ENCODE data around the gene TMCO5A. TPM values are rescaled to one million over a fixed set of nuclear protein-coding genes. Genes with fewer than 3 reads are reported as not detected.

Gene TMCO5A
- total and polyA plus RNA-seq, 9 of the 15 experiments (the other 6 are each of a cell fraction or from before 2014, with no cell fraction given) = not detected

GRCh38 chr15:37888356-37888755 lies 46.1 kb upstream of the TMCO5A start:
- no peaks in the 10 kb centered on the region for H3K9me1 ChIP-seq (ENCODE audit: control insufficient read depth, insufficient read depth, low read length)
- FAIRE-seq (no peak), ATAC-seq (no peak), DNase-seq (ENCODE audit: extremely low read depth in 1 of 4, low spot score in 3 of 4) (no peak)
- H2AFZ ChIP-seq (ENCODE audit: low read depth, low read length) = no peak overlapping the region
- H4K20me1 ChIP-seq (replicated peaks; ENCODE audit: control insufficient read depth, insufficient read depth, low read length) = no peaks in the 10 kb centered on the region
- no peak overlapping the region for H3K9ac ChIP-seq (ENCODE audit: insufficient read depth in 1 of 2, low read depth in 2 of 2, low read length in 2 of 2)
- no peak for TF ChIP-seq KLF10 (CRISPR knock-in tag; IDR thresholded peaks at IDR 0.05)
- TF ChIP-seq RUNX1 (IDR thresholded peaks at IDR 0.05; ENCODE audit: low read depth) = no peak
- no peak for TF ChIP-seq CBFA2T2 (conservative IDR thresholded peaks at IDR 0.05)
- TF ChIP-seq MEF2D (tag; conservative IDR thresholded peaks at IDR 0.05; ENCODE audit: low read depth) = no peak
- TF ChIP-seq PHB2 (IDR thresholded peaks at IDR 0.05; ENCODE audit: low read depth) = no peak
- TF ChIP-seq ZNF75A (CRISPR knock-in tag; IDR thresholded peaks at IDR 0.05) = no peak
- no peak for TF ChIP-seq CREM (IDR thresholded peaks at IDR 0.05; ENCODE audit: low read depth)
- TF ChIP-seq LCOR (CRISPR knock-in tag; IDR thresholded peaks at IDR 0.05) = no peak
- no peak for TF ChIP-seq ZNF197 (CRISPR knock-in tag; IDR thresholded peaks at IDR 0.05; ENCODE audit: low read depth)
- no peak for TF ChIP-seq ZNF175 (CRISPR knock-in tag; IDR thresholded peaks at IDR 0.05; ENCODE audit: low read depth)
- TF ChIP-seq KLF1 (tag; IDR thresholded peaks at IDR 0.05) = no peak
- TF ChIP-seq NCOA2 (IDR thresholded peaks at IDR 0.05; ENCODE audit: partially characterized antibody in 2 of 2) = no peak
- TF ChIP-seq ZNF785 (CRISPR knock-in tag; IDR thresholded peaks at IDR 0.05) = no peak
- no peak for TF ChIP-seq TBP (optimal IDR thresholded peaks at IDR 0.05; ENCODE audit: low read depth, low read length)
- no peak overlapping the region for H3K4me2 ChIP-seq (ENCODE audit: insufficient read depth, low read length)
- ChIA-PET POLR2A (no interaction called here), CTCF (ENCODE audit: low intra/inter-chr PET ratio) (no interaction called here)
- H3K27me3 ChIP-seq (ENCODE audit: control insufficient read depth in 2 of 2, insufficient read depth in 2 of 2, low read length in 2 of 2) = no peaks in the 10 kb centered on the region
- no peaks in the 10 kb centered on the region for H3K4me1 ChIP-seq (replicated peaks in 1 of 2; ENCODE audit: control insufficient read depth in 2 of 2, insufficient read depth in 2 of 2, low read length in 2 of 2)
- intact Hi-C loops (cut with micrococcal nuclease) (loop anchor here (10.0 kb wide), 1 partner anchor 1384 kb away; no protein-coding TSS in a partner anchor), in situ Hi-C loops (cut with MboI) (loop anchor here (25.0 kb wide), 3 partner anchors 701 to 1376 kb away; no protein-coding TSS in a partner anchor)
- WGBS (ENCODE audit: insufficient coverage, low coverage, missing lambda C conversion rate) = 3% methylated on average over 4 of the region's 4 CpGs
- H3K79me2 ChIP-seq (ENCODE audit: control insufficient read depth, insufficient read depth, low read length) = no peaks in the 10 kb centered on the region
- H3K4me3 ChIP-seq = no peak overlapping the region
- no peak overlapping the region for H3K27ac ChIP-seq (ENCODE audit: extremely low read depth, low read depth, low read length)
- BruUV-seq (replicated peaks) = no TSS peak
- no peaks in the 10 kb centered on the region for H3K9me3 ChIP-seq (replicated peaks; ENCODE audit: control insufficient read depth, insufficient read depth, low read depth, low read length)
- no peaks in the 10 kb centered on the region for H3K36me3 ChIP-seq (ENCODE audit: control insufficient read depth, insufficient read depth, low read length)
